Astrocyte (in vitro differentiated cells and primary cell): Measurements from ENCODE around the gene ACTL6B. TPM values are rescaled to one million over a fixed set of nuclear protein-coding genes. Genes with fewer than 3 reads are reported as not detected.

Experiments used
- DNase-seq: peaks from one replicate; pipeline ENCODE4 v3.0.0-alpha.2; 2010; ENCODE audit warnings: low read depth
- FAIRE-seq: peaks from 2 replicates; lab custom pipeline; 2011; peaks lifted over from hg19 to GRCh38; lab: Jason Lieb, UNC
- H2AFZ ChIP-seq: 2 replicates; pipeline ENCODE4 v1.6.0; 2012; ENCODE audit warnings: low read depth, low read length, inconsistent platforms
- H3K27ac ChIP-seq: 2 replicates; pipeline ENCODE4 v1.5.1; 2011; ENCODE audit warnings: low read depth, low read length, inconsistent platforms
- H3K27me3 ChIP-seq: 2 replicates; pipeline ENCODE4 v1.6.0; 2011; ENCODE audit warnings: low read length, inconsistent platforms; ENCODE audit not compliant: insufficient read depth
- H3K36me3 ChIP-seq: 2 replicates; pipeline ENCODE4 v1.5.1; 2011; ENCODE audit warnings: low read length, inconsistent platforms; ENCODE audit not compliant: insufficient read depth
- H3K4me1 ChIP-seq: 2 replicates; pipeline ENCODE4 v1.5.1; 2011; ENCODE audit warnings: low read length, inconsistent platforms; ENCODE audit not compliant: insufficient read depth
- H3K4me2 ChIP-seq: 2 replicates; pipeline ENCODE4 v1.6.0; 2012; ENCODE audit warnings: low read length, inconsistent platforms
- H3K4me3 ChIP-seq: 2 replicates; pipeline ENCODE4 v1.5.1; 2011; ENCODE audit warnings: low read depth, mild to moderate bottlenecking, low read length, inconsistent platforms; ENCODE audit not compliant: insufficient read depth
- H3K79me2 ChIP-seq: 2 replicates; pipeline ENCODE4 v1.6.0; 2012; ENCODE audit warnings: mild to moderate bottlenecking, low read length, inconsistent platforms; ENCODE audit not compliant: insufficient read depth
- H3K9ac ChIP-seq: 2 replicates; pipeline ENCODE4 v1.6.0; 2012; ENCODE audit warnings: mild to moderate bottlenecking, low read length, inconsistent platforms
- H3K9me3 ChIP-seq: 2 replicates; pipeline ENCODE4 v1.5.1; 2012; ENCODE audit warnings: low read depth, mild to moderate bottlenecking, low read length, inconsistent platforms; ENCODE audit not compliant: insufficient read depth
- H4K20me1 ChIP-seq: 2 replicates; pipeline ENCODE4 v1.6.0; 2012; ENCODE audit warnings: low read length, inconsistent platforms; ENCODE audit not compliant: insufficient read depth
- H3K27ac Mint-ChIP-seq: one replicate; pipeline ENCODE4 v1.8.0; 2021; ENCODE audit warnings: mild to moderate bottlenecking, mixed read lengths; ENCODE audit not compliant: unreplicated experiment
- H3K27me3 Mint-ChIP-seq: one replicate; pipeline ENCODE4 v1.8.0; 2021; ENCODE audit warnings: low read depth, mixed read lengths; ENCODE audit not compliant: unreplicated experiment
- H3K36me3 Mint-ChIP-seq: one replicate; pipeline ENCODE4 v1.8.0; 2021; ENCODE audit warnings: low read depth, mixed read lengths; ENCODE audit not compliant: unreplicated experiment
- H3K4me1 Mint-ChIP-seq: one replicate; pipeline ENCODE4 v1.8.0; 2021; ENCODE audit warnings: low read depth, mixed read lengths; ENCODE audit not compliant: unreplicated experiment
- H3K4me3 Mint-ChIP-seq: one replicate; pipeline ENCODE4 v1.8.0; 2021; ENCODE audit warnings: mild to moderate bottlenecking, moderate library complexity, mixed read lengths; ENCODE audit not compliant: unreplicated experiment
- H3K9me3 Mint-ChIP-seq: one replicate; pipeline ENCODE4 v1.8.0; 2021; ENCODE audit warnings: mild to moderate bottlenecking, mixed read lengths; ENCODE audit not compliant: unreplicated experiment
- EZH2 ChIP-seq: IDR thresholded peaks from 2 replicates; pipeline ENCODE4 v1.6.1; 2012; ENCODE audit warnings: mild to moderate bottlenecking, low read length, inconsistent platforms; ENCODE audit not compliant: insufficient read depth
- total RNA-seq: library from RNA; stranded (reverse); gene quantifications from 2 replicates; pipeline ENCODE4 v1.2.1, GENCODE V29; 2021
- TF ChIP-seq, protein P1 (sequence below): IDR thresholded peaks from 2 replicates; pipeline ENCODE4 v1.5.1; 2011; ENCODE audit warnings: low read depth, mild to moderate bottlenecking, inconsistent platforms, low read length, moderate library complexity; ENCODE audit not compliant: insufficient read depth

ACTL6B gene
- total RNA-seq, 1 donor from 2014 or later, result not detected

DNA sequence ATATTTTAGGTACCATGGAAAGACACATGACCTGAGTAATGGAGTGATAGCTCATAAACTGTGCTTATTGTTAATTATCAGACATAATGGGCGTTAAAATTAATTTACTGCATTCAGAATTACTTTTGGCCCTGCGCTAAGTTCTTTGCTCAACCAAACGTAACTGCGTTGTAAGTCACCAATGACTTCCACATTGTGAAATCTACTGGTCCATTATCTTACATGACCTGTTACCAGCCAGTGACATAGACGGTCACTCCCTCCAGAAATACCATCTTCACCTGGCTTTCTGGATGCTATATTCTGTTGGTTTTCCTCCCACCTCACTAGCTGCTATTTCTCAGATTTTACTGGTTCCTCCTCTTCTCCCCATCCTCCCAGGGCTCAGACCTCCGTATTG is 42.8 kb upstream of the ACTL6B start:
- H3K4me1 Mint-ChIP-seq, result no peaks in the 10 kb centered on the region
- no peaks in the 10 kb centered on the region for H3K36me3 Mint-ChIP-seq
- no peak overlapping the region for H3K4me2 ChIP-seq
- no peak overlapping the region for H3K27ac Mint-ChIP-seq
- H3K27me3 Mint-ChIP-seq, result peaks cover 11% of the 10 kb centered on the region
- H3K4me1 ChIP-seq, result no peaks in the 10 kb centered on the region
- H2AFZ ChIP-seq, result no peak overlapping the region
- no peak overlapping the region for H3K4me3 Mint-ChIP-seq
- H3K27ac ChIP-seq, result no peak overlapping the region
- FAIRE-seq (no peak), DNase-seq (no peak)
- H3K79me2 ChIP-seq, result no peaks in the 10 kb centered on the region
- H3K27me3 ChIP-seq, result peaks cover 14% of the 10 kb centered on the region
- TF ChIP-seq, protein P1, sequence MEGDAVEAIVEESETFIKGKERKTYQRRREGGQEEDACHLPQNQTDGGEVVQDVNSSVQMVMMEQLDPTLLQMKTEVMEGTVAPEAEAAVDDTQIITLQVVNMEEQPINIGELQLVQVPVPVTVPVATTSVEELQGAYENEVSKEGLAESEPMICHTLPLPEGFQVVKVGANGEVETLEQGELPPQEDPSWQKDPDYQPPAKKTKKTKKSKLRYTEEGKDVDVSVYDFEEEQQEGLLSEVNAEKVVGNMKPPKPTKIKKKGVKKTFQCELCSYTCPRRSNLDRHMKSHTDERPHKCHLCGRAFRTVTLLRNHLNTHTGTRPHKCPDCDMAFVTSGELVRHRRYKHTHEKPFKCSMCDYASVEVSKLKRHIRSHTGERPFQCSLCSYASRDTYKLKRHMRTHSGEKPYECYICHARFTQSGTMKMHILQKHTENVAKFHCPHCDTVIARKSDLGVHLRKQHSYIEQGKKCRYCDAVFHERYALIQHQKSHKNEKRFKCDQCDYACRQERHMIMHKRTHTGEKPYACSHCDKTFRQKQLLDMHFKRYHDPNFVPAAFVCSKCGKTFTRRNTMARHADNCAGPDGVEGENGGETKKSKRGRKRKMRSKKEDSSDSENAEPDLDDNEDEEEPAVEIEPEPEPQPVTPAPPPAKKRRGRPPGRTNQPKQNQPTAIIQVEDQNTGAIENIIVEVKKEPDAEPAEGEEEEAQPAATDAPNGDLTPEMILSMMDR, result no peak
- no peak for TF ChIP-seq EZH2
- no peak overlapping the region for H3K9ac ChIP-seq
- no peaks in the 10 kb centered on the region for H3K9me3 Mint-ChIP-seq
- H3K4me3 ChIP-seq, result no peak overlapping the region
- no peaks in the 10 kb centered on the region for H3K36me3 ChIP-seq
- no peaks in the 10 kb centered on the region for H3K9me3 ChIP-seq
- H4K20me1 ChIP-seq, result no peaks in the 10 kb centered on the region

DNA sequence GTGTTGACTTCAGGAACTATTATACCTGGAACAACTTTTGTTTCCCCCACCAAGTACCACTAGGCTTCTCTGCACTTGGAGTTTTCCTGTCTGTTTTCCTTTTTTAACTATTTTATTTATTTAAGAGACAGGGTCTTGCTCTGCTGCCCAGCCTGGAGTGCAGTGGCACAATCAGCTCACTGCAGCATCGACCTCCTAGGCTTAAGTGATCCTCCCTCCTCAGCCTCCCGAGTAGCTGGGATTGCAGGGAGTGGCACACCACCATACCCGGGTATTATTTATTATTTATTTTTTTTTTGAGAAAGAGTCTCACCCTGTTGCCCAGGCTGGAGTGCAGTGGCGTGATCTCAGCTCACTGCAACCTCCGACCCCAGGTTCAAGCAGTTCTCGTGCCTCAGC is 39.9 kb upstream of the ACTL6B start:
- Mint-ChIP-seq H3K4me1 (peaks cover 6% of the 10 kb centered on the region), H3K36me3 (no peaks in the 10 kb centered on the region), H3K27ac (no peak overlapping the region), H3K9me3 (no peaks in the 10 kb centered on the region), H3K4me3 (peak overlapping the region; percentile 60), H3K27me3 (peaks cover 9% of the 10 kb centered on the region)
- no peak for FAIRE-seq
- Histone ChIP-seq H4K20me1 (peaks cover 22% of the 10 kb centered on the region), H3K4me3 (no peak overlapping the region), H3K9ac (no peak overlapping the region), H3K27me3 (peaks cover 6% of the 10 kb centered on the region), H3K79me2 (peaks cover 26% of the 10 kb centered on the region), H2AFZ (no peak overlapping the region), H3K4me1 (peaks cover 18% of the 10 kb centered on the region), H3K9me3 (no peaks in the 10 kb centered on the region), H3K4me2 (no peak overlapping the region), H3K36me3 (no peaks in the 10 kb centered on the region), H3K27ac (no peak overlapping the region)
- DNase-seq, result no peak
- TF ChIP-seq EZH2, result no peak
- TF ChIP-seq, protein P1, result no peak

DNA sequence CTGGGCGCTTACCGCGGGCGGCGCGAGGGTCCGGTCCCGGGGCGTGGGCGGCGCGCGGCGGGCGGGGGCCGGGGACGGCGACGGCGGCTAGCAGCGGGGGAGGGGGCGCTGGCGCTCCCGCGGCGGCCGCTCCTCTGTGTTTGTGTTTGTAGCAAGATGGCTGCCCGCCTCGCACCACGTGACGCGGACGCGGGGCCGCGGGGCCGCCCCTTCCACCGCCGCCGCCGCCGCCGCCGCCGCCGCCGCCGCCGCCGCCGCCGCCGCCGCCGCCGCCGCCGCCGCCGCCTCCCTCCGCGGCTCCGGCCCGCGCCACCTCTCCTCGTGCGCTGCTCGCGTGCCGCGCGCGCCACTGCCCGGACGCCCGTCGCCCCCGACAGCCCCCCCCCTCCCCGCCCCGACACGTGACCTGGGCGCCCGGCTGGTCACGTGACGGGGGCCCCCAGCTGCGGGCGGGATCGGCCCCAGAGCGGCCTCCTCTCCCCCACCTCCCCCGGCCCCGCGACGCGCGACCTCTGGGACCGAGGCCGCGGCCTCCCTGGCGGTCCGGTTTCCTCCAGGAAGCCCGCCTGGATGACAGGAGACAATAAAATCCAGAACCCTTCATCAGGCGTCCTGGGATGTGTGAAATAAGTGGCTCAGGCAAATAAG is 38.0 kb upstream of the ACTL6B start, which contains the start of gene GIGYF1:
Gene GIGYF1, minus strand, starts transcription at position 153 of the 648 bp plus-strand sequence. CDS start 6,012 bp downstream, outside the sequence.
- Mint-ChIP-seq H3K27ac (peak within 1 kb of the TSS; percentile 93), H3K36me3 (no peaks in the 10 kb centered on the region), H3K9me3 (no peaks in the 10 kb centered on the region), H3K27me3 (peaks cover 7% of the 10 kb centered on the region), H3K4me3 (peak within 1 kb of the TSS; percentile 97), H3K4me1 (peaks cover 6% of the 10 kb centered on the region)
- no peak for TF ChIP-seq EZH2
- TF ChIP-seq, protein P1, result no peak
- Histone ChIP-seq H3K4me2 (peak within 1 kb of the TSS; percentile 98), H3K9ac (peak within 1 kb of the TSS; percentile 87), H3K4me1 (peaks cover 18% of the 10 kb centered on the region), H2AFZ (peak within 1 kb of the TSS; percentile 69), H3K4me3 (peak within 1 kb of the TSS; percentile 78), H3K79me2 (peaks cover 43% of the 10 kb centered on the region), H3K27me3 (no peaks in the 10 kb centered on the region), H3K9me3 (no peaks in the 10 kb centered on the region), H4K20me1 (peaks cover 39% of the 10 kb centered on the region), H3K27ac (peak within 1 kb of the TSS; percentile 38), H3K36me3 (no peaks in the 10 kb centered on the region)
- DNase-seq, result peak; percentile 20
- no peak for FAIRE-seq
